Measurements from ENCODE around the gene TPPP3.

The TPPP3 gene

GRCh38 chr16:67413978-67414911 lies 20.9 kb upstream of the TPPP3 start:
- Histone ChIP-seq H2BK120ac (ENCODE audit: low read depth, low read length) (no peak overlapping the region), H3K4me2 (ENCODE audit: low read length, poor library complexity, severe bottlenecking) (no peak overlapping the region), H2BK5ac (ENCODE audit: low read depth, low read length, poor library complexity, severe bottlenecking) (no peak overlapping the region), H3K79me1 (replicated peaks; ENCODE audit: low read length, poor library complexity, severe bottlenecking) (peaks cover 11% of the 10 kb centered on the region), H4K8ac (ENCODE audit: low read length) (no peak overlapping the region), H2AFZ (ENCODE audit: low read depth, low read length) (no peak overlapping the region), H3K23ac (ENCODE audit: low read length in 2 of 2) (no peak overlapping the region), H3K9me3 (ENCODE audit: control insufficient read depth, low read length) (no peaks in the 10 kb centered on the region), H2BK15ac (ENCODE audit: low read depth, poor library complexity, severe bottlenecking) (no peak overlapping the region), H3K4me1 (ENCODE audit: control insufficient read depth, insufficient read depth, low read depth, low read length) (peaks cover 6% of the 10 kb centered on the region), H3K18ac (ENCODE audit: low read depth in 1 of 2, low read length in 2 of 2) (no peak overlapping the region), H3K4me3 (ENCODE audit: insufficient read depth in 1 of 2, low read depth in 1 of 2, low read length in 2 of 2) (peak overlapping the region in 1 of 2 experiments; percentile 50), H3K27me3 (ENCODE audit: control insufficient read depth in 1 of 2, insufficient read depth in 1 of 2, low read length in 2 of 2) (peaks cover 0 to 1% of the 10 kb centered on the region in 2 experiments), H3K36me3 (ENCODE audit: control insufficient read depth in 1 of 2, insufficient read depth in 2 of 2, low read depth in 1 of 2, low read length in 2 of 2) (peaks cover 0 to 5% of the 10 kb centered on the region in 2 experiments), H3K14ac (ENCODE audit: low read length in 2 of 2) (no peak overlapping the region), H3K27ac (ENCODE audit: low read length, poor library complexity, severe bottlenecking) (no peak overlapping the region), H2AK5ac (ENCODE audit: low read length, severe bottlenecking) (no peak overlapping the region), H4K91ac (ENCODE audit: low read length) (no peak overlapping the region), H2BK12ac (ENCODE audit: low read length in 2 of 2) (no peak overlapping the region), H3K4ac (ENCODE audit: low read depth in 1 of 2, low read length in 2 of 2) (no peak overlapping the region), H3K9ac (ENCODE audit: low read length) (peak overlapping the region; percentile 53)
- 57% methylated on average over 6 of the region's 6 CpGs for WGBS
- DNase-seq: no peak

DNA sequence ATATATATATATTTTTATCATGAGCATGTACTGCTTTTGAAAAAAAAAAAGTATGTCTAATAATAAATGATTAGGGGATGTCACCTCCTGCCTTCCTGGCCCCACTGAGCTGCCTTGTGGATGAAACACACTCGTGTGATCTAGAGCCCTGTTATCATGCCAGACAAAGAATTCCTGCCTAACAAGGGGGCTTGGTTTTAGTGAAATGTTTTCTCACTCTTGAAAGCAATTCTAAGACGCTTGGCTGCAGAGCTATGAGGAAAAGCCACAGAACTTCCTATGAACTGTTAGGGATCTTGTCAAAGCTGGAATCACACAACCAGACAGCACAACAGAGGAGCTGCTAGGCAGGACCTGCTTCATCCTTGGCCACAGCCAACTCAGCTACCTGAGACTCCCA lies 19.0 kb upstream of the TPPP3 start:
- no peak overlapping the region for H2AK5ac ChIP-seq (ENCODE audit: low read length, severe bottlenecking)
- H3K18ac ChIP-seq (ENCODE audit: low read depth in 1 of 2, low read length in 2 of 2): no peak overlapping the region
- peak overlapping the region; percentile 32 for H3K9ac ChIP-seq (ENCODE audit: low read length)
- no peak overlapping the region for H3K14ac ChIP-seq (ENCODE audit: low read length in 2 of 2)
- no peak overlapping the region for H3K23ac ChIP-seq (ENCODE audit: low read length in 2 of 2)
- H4K8ac ChIP-seq (ENCODE audit: low read length): no peak overlapping the region
- H3K9me3 ChIP-seq (ENCODE audit: control insufficient read depth, low read length): no peaks in the 10 kb centered on the region
- 60% methylated on average over 2 of the region's 2 CpGs for WGBS
- peaks cover 6% of the 10 kb centered on the region for H3K4me1 ChIP-seq (ENCODE audit: control insufficient read depth, insufficient read depth, low read depth, low read length)
- H2AFZ ChIP-seq (ENCODE audit: low read depth, low read length): no peak overlapping the region
- H3K4ac ChIP-seq (ENCODE audit: low read depth in 1 of 2, low read length in 2 of 2): no peak overlapping the region
- H2BK12ac ChIP-seq (ENCODE audit: low read length in 2 of 2): no peak overlapping the region
- H3K4me2 ChIP-seq (ENCODE audit: low read length, poor library complexity, severe bottlenecking): no peak overlapping the region
- peaks cover 12% of the 10 kb centered on the region for H3K79me1 ChIP-seq (replicated peaks; ENCODE audit: low read length, poor library complexity, severe bottlenecking)
- H2BK15ac ChIP-seq (ENCODE audit: low read depth, poor library complexity, severe bottlenecking): no peak overlapping the region
- H3K27ac ChIP-seq (ENCODE audit: low read length, poor library complexity, severe bottlenecking): no peak overlapping the region
- peaks cover 0 to 5% of the 10 kb centered on the region in 2 experiments for H3K36me3 ChIP-seq (ENCODE audit: control insufficient read depth in 1 of 2, insufficient read depth in 2 of 2, low read depth in 1 of 2, low read length in 2 of 2)
- no peak overlapping the region for H3K4me3 ChIP-seq (ENCODE audit: insufficient read depth in 1 of 2, low read depth in 1 of 2, low read length in 2 of 2)
- no peaks in the 10 kb centered on the region for H3K27me3 ChIP-seq (ENCODE audit: control insufficient read depth in 1 of 2, insufficient read depth in 1 of 2, low read length in 2 of 2)
- H4K91ac ChIP-seq (ENCODE audit: low read length): no peak overlapping the region
- DNase-seq: no peak
- H2BK120ac ChIP-seq (ENCODE audit: low read depth, low read length): no peak overlapping the region
- no peak overlapping the region for H2BK5ac ChIP-seq (ENCODE audit: low read depth, low read length, poor library complexity, severe bottlenecking)

GRCh38 chr16:67411339-67411738 lies 18.0 kb upstream of the TPPP3 start:
- Histone ChIP-seq H2BK12ac (ENCODE audit: low read length in 2 of 2) (no peak overlapping the region), H4K8ac (ENCODE audit: low read length) (no peak overlapping the region), H3K79me1 (replicated peaks; ENCODE audit: low read length, poor library complexity, severe bottlenecking) (peaks cover 12% of the 10 kb centered on the region), H3K9me3 (ENCODE audit: control insufficient read depth, low read length) (no peaks in the 10 kb centered on the region), H2BK5ac (ENCODE audit: low read depth, low read length, poor library complexity, severe bottlenecking) (no peak overlapping the region), H3K9ac (ENCODE audit: low read length) (no peak overlapping the region), H4K91ac (ENCODE audit: low read length) (no peak overlapping the region), H3K27me3 (ENCODE audit: control insufficient read depth in 1 of 2, insufficient read depth in 1 of 2, low read length in 2 of 2) (no peaks in the 10 kb centered on the region), H3K14ac (ENCODE audit: low read length in 2 of 2) (no peak overlapping the region), H2AK5ac (ENCODE audit: low read length, severe bottlenecking) (no peak overlapping the region), H3K4me3 (ENCODE audit: insufficient read depth in 1 of 2, low read depth in 1 of 2, low read length in 2 of 2) (no peak overlapping the region), H3K4me1 (ENCODE audit: control insufficient read depth, insufficient read depth, low read depth, low read length) (peaks cover 12% of the 10 kb centered on the region), H3K18ac (ENCODE audit: low read depth in 1 of 2, low read length in 2 of 2) (no peak overlapping the region), H3K36me3 (ENCODE audit: control insufficient read depth in 1 of 2, insufficient read depth in 2 of 2, low read depth in 1 of 2, low read length in 2 of 2) (peaks cover 0 to 5% of the 10 kb centered on the region in 2 experiments), H2AFZ (ENCODE audit: low read depth, low read length) (no peak overlapping the region), H3K27ac (ENCODE audit: low read length, poor library complexity, severe bottlenecking) (no peak overlapping the region), H2BK120ac (ENCODE audit: low read depth, low read length) (no peak overlapping the region), H2BK15ac (ENCODE audit: low read depth, poor library complexity, severe bottlenecking) (no peak overlapping the region), H3K23ac (ENCODE audit: low read length in 2 of 2) (no peak overlapping the region), H3K4ac (ENCODE audit: low read depth in 1 of 2, low read length in 2 of 2) (no peak overlapping the region), H3K4me2 (ENCODE audit: low read length, poor library complexity, severe bottlenecking) (no peak overlapping the region)
- DNase-seq: no peak
- 84% methylated on average over 3 of the region's 3 CpGs for WGBS

- no peak for DNase-seq
- no peak overlapping the region for H3K9ac ChIP-seq (ENCODE audit: low read length)
- WGBS: 92% methylated on average over 9 of the region's 9 CpGs
Observed at GRCh38 chr16:67409631-67410030, 16.3 kb upstream of the TPPP3 start.

More at GRCh38 chr16:67409631-67410030, 16.3 kb upstream of the TPPP3 start:
- no peak overlapping the region for H3K23ac ChIP-seq (ENCODE audit: low read length in 2 of 2)
- H3K18ac ChIP-seq (ENCODE audit: low read depth in 1 of 2, low read length in 2 of 2): no peak overlapping the region
- no peak overlapping the region for H2BK120ac ChIP-seq (ENCODE audit: low read depth, low read length)
- H2BK5ac ChIP-seq (ENCODE audit: low read depth, low read length, poor library complexity, severe bottlenecking): no peak overlapping the region
- H3K36me3 ChIP-seq (ENCODE audit: control insufficient read depth in 1 of 2, insufficient read depth in 2 of 2, low read depth in 1 of 2, low read length in 2 of 2): peaks cover 4% of the 10 kb centered on the region in 2 experiments
- no peak overlapping the region for H3K4me2 ChIP-seq (ENCODE audit: low read length, poor library complexity, severe bottlenecking)
- H2BK12ac ChIP-seq (ENCODE audit: low read length in 2 of 2): no peak overlapping the region
- no peak overlapping the region for H4K91ac ChIP-seq (ENCODE audit: low read length)
- no peak overlapping the region for H2BK15ac ChIP-seq (ENCODE audit: low read depth, poor library complexity, severe bottlenecking)
- H3K79me1 ChIP-seq (replicated peaks; ENCODE audit: low read length, poor library complexity, severe bottlenecking): peaks cover 11% of the 10 kb centered on the region
- no peak overlapping the region for H3K27ac ChIP-seq (ENCODE audit: low read length, poor library complexity, severe bottlenecking)
- H3K14ac ChIP-seq (ENCODE audit: low read length in 2 of 2): no peak overlapping the region
- no peak overlapping the region for H4K8ac ChIP-seq (ENCODE audit: low read length)
- H3K4me1 ChIP-seq (ENCODE audit: control insufficient read depth, insufficient read depth, low read depth, low read length): peaks cover 17% of the 10 kb centered on the region
- H3K27me3 ChIP-seq (ENCODE audit: control insufficient read depth in 1 of 2, insufficient read depth in 1 of 2, low read length in 2 of 2): no peaks in the 10 kb centered on the region
- H2AK5ac ChIP-seq (ENCODE audit: low read length, severe bottlenecking): no peak overlapping the region
- H3K4ac ChIP-seq (ENCODE audit: low read depth in 1 of 2, low read length in 2 of 2): peak overlapping the region in 1 of 2 experiments; percentile 13
- no peak overlapping the region for H3K4me3 ChIP-seq (ENCODE audit: insufficient read depth in 1 of 2, low read depth in 1 of 2, low read length in 2 of 2)
- no peak overlapping the region for H2AFZ ChIP-seq (ENCODE audit: low read depth, low read length)
- no peaks in the 10 kb centered on the region for H3K9me3 ChIP-seq (ENCODE audit: control insufficient read depth, low read length)
